Spleen (tissue), 11 donors: ENCODE results near the gene NUP210. TPM values are rescaled to one million over a fixed set of nuclear protein-coding genes. Genes with fewer than 3 reads are reported as not detected.

Source experiments
- DNase-seq: peaks from one replicate; pipeline ENCODE4 v3.0.0-alpha.2; 2020
- H3K27ac ChIP-seq, 8 donors: fragments of 200-600 bp; sonication (generic) in 7 of 8; 1 replicate in 4 of 8; 2 replicates in 4 of 8; pipeline versions ENCODE4 v1.5.0 to v1.8.0; 2016 to 2021; ENCODE audit warnings: inconsistent platforms in 4 of 8, mild to moderate bottlenecking in 4 of 8, moderate library complexity in 1 of 8
- H3K27me3 ChIP-seq, 7 donors: fragments of 200-600 bp; sonication (generic) in 6 of 7; replicated peaks in 1 of 7; 1 replicate in 4 of 7; 2 replicates in 3 of 7; pipeline versions ENCODE4 v1.5.0 to v1.8.0; 2016 to 2021; ENCODE audit warnings: inconsistent platforms in 3 of 7, mild to moderate bottlenecking in 1 of 7
- H3K36me3 ChIP-seq, 6 donors: fragments of 200-600 bp; sonication (generic) in 5 of 6; 1 replicate in 4 of 6; 2 replicates in 2 of 6; pipeline versions ENCODE4 v1.5.0 to v1.8.0; 2016 to 2021; ENCODE audit warnings: inconsistent platforms in 2 of 6
- H3K4me1 ChIP-seq, 6 donors: fragments of 200-600 bp; sonication (generic) in 5 of 6; 1 replicate in 3 of 6; 2 replicates in 3 of 6; pipeline versions ENCODE4 v1.5.0 to v1.8.0; 2016 to 2021; ENCODE audit warnings: inconsistent platforms in 3 of 6
- H3K4me3 ChIP-seq, 8 donors: fragments of 200-600 bp; sonication (generic) in 7 of 8; 1 replicate in 4 of 8; 2 replicates in 4 of 8; pipeline versions ENCODE4 v1.5.0 to v1.8.0; 2016 to 2021; ENCODE audit warnings: inconsistent platforms in 4 of 8, mild to moderate bottlenecking in 4 of 8, moderate library complexity in 2 of 8
- H3K9me3 ChIP-seq, 8 donors: fragments of 200-600 bp; sonication (generic) in 7 of 8; 1 replicate in 4 of 8; 2 replicates in 4 of 8; pipeline versions ENCODE4 v1.5.0 to v1.8.0; 2016 to 2021; ENCODE audit warnings: inconsistent platforms in 4 of 8
- CTCF ChIP-seq, 11 experiments: fragments of 200-600 bp in 7 of 11; fragments of 450-650 bp in 4 of 11; sonication (generic) in 4 of 11; IDR thresholded peaks in 8 of 11; conservative IDR thresholded peaks in 3 of 11; 1 replicate in 7 of 11; 2 replicates in 4 of 11; pipeline versions ENCODE4 v1.4.0 to v1.8.0; 2016 to 2021; ENCODE audit warnings: antibody characterized with exemption in 11 of 11, inconsistent platforms in 4 of 11, mild to moderate bottlenecking in 1 of 11
- POLR2A ChIP-seq, 3 donors: fragments of 450-650 bp; IDR thresholded peaks; one replicate each; pipeline ENCODE4 v1.5.1; 2017; ENCODE audit warnings: antibody characterized with exemption in 3 of 3, mild to moderate bottlenecking in 1 of 3
- POLR2AphosphoS5 ChIP-seq, 3 donors: sonication (generic); formaldehyde crosslinking; IDR thresholded peaks; one replicate each; pipeline ENCODE4 v1.5.1; 2017; ENCODE audit warnings: antibody characterized with exemption in 3 of 3
- WGBS, 5 donors: extraction: QIAGEN DNeasy Blood & Tissue Kit in 3 of 5; methylation state at CpG; one replicate each; pipeline versions ENCODE4 v1.1.5 to v1.1.7; 2013 to 2018; 5-methylcytosine and 5-hydroxymethylcytosine counted together
- intact Hi-C: fragments of 100-400 bp; cut with DNase I; formaldehyde crosslinking; loops from one replicate; pipeline ENCODE4 v1.15.0; 2023; ENCODE audit warnings: low total_unique reads
- polyA plus RNA-seq, 3 donors: library from polyadenylated mRNA; stranded (reverse); fragments of 200-250 nt; gene quantifications; one replicate each; pipeline ENCODE4 v1.2.1, GENCODE V29; 2013
- total RNA-seq, 7 donors: library from RNA; depleted of rRNA in 3 of 7; stranded (reverse); fragments of >200 nt in 3 of 7; fragmentation: NEBNext Ultra II Directional in 4 of 7; extraction: Animal tissue kit (Norgen Biotek cat#: 25700) in 4 of 7; gene quantifications; one replicate each; pipeline versions ENCODE4 v1.1.0 to v1.2.1, GENCODE V29; 2016 to 2021
- donor health status: healthy with polysubstance abuse.
- donor health status: DM: no; HTN: no; CAD: no; lungs with moderate emphysema.
- donor health status: DM: no; HTN: no; CAD: no.
- donor health status: Bipolar disorder and iron deficiency.
- donor health status: healthy.
- donor health status: DM: no; HTN: no; CAD: no.
- donor health status: DM: yes; HTN: yes; CAD: no.

The NUP210 gene
- total and polyA plus RNA-seq, 10 donors, result 20.1 to 76.8 (median 58.2) TPM

GRCh38 chr3:13403213-13403819 is 16.8 kb downstream of the NUP210 start:
- Histone ChIP-seq H3K36me3 (peaks cover 0 to 42% (median 4%) of the 10 kb centered on the region in 6 donors), H3K27me3 (no peaks in the 10 kb centered on the region), H3K4me1 (peaks cover 0 to 52% (median 4%) of the 10 kb centered on the region in 6 donors), H3K9me3 (peaks cover 0 to 22% (median 16%) of the 10 kb centered on the region in 8 donors), H3K4me3 (no peak overlapping the region), H3K27ac (peak overlapping the region in 1 of 8 donors; percentile 15)
- DNase-seq, result no peak
- WGBS, 5 donors, result 86 to 95% (median 94%) methylated on average over 6 to 9 of the region's 9 CpGs
- intact Hi-C loops, result no loop called here
- TF ChIP-seq POLR2A (IDR thresholded peaks at IDR 0.05) (no peak), POLR2AphosphoS5 (IDR thresholded peaks at IDR 0.05) (no peak)

- no peak for DNase-seq
- peaks cover 0 to 10% (median 6%) of the 10 kb centered on the region in 8 donors for H3K9me3 ChIP-seq
Observed at GRCh38 chr3:13401149-13401548, 19.0 kb downstream of the NUP210 start.

GRCh38 chr3:13400114-13400673 is 19.9 kb downstream of the NUP210 start:
- intact Hi-C loops, result no loop called here
- peaks cover 0 to 66% (median 30%) of the 10 kb centered on the region in 6 donors for H3K36me3 ChIP-seq
- no peaks in the 10 kb centered on the region for H3K27me3 ChIP-seq
- no peak overlapping the region for H3K27ac ChIP-seq
- TF ChIP-seq CTCF (IDR thresholded peaks at IDR 0.05 in 8 of 11, conservative IDR thresholded peaks at IDR 0.05 in 3 of 11), result no peak
- TF ChIP-seq POLR2A (IDR thresholded peaks at IDR 0.05), result no peak
- TF ChIP-seq POLR2AphosphoS5 (IDR thresholded peaks at IDR 0.05), result no peak
- 86 to 96% (median 87%) methylated on average over 7 to 13 of the region's 13 CpGs for WGBS, 5 donors
- peaks cover 0 to 30% (median 4%) of the 10 kb centered on the region in 6 donors for H3K4me1 ChIP-seq
- H3K4me3 ChIP-seq, result no peak overlapping the region
- peaks cover 0 to 10% (median 6%) of the 10 kb centered on the region in 8 donors for H3K9me3 ChIP-seq
- no peak for DNase-seq

More at GRCh38 chr3:13401149-13401548, 19.0 kb downstream of the NUP210 start:
- H3K4me3 ChIP-seq, result no peak overlapping the region
- intact Hi-C loops, result no loop called here
- WGBS, 5 donors, result 94 to 96% (median 95%) methylated on average over 8 to 11 of the region's 11 CpGs
- H3K27ac ChIP-seq, result no peak overlapping the region
- peaks cover 0 to 57% (median 20%) of the 10 kb centered on the region in 6 donors for H3K36me3 ChIP-seq
- no peak for TF ChIP-seq CTCF (IDR thresholded peaks at IDR 0.05 in 8 of 11, conservative IDR thresholded peaks at IDR 0.05 in 3 of 11)
- no peaks in the 10 kb centered on the region for H3K27me3 ChIP-seq
- H3K4me1 ChIP-seq, result peaks cover 0 to 39% (median 4%) of the 10 kb centered on the region in 6 donors

- intact Hi-C loops, result loop anchor here (10.0 kb wide), 1 partner anchor 45 kb away; no protein-coding TSS in a partner anchor
- DNase-seq, result no peak
- Histone ChIP-seq H3K36me3 (peaks cover 0 to 72% (median 36%) of the 10 kb centered on the region in 6 donors), H3K27ac (no peak overlapping the region), H3K27me3 (no peaks in the 10 kb centered on the region), H3K4me3 (no peak overlapping the region), H3K4me1 (peaks cover 0 to 24% (median 4%) of the 10 kb centered on the region in 6 donors), H3K9me3 (peaks cover 0 to 10% (median 6%) of the 10 kb centered on the region in 8 donors)
- WGBS, 5 donors, result 82 to 96% (median 94%) methylated on average over 5 to 12 of the region's 12 CpGs
- TF ChIP-seq POLR2AphosphoS5 (IDR thresholded peaks at IDR 0.05) (peak in 1 of 3 donors; percentile 19), CTCF (IDR thresholded peaks at IDR 0.05 in 8 of 11, conservative IDR thresholded peaks at IDR 0.05 in 3 of 11) (no peak), POLR2A (IDR thresholded peaks at IDR 0.05) (no peak)
Observed at GRCh38 chr3:13399603-13400002, 20.5 kb downstream of the NUP210 start.
